GM18511 (cell line): ENCODE measurements around the gene PTPN1.
"Not testable (repeated sequence)": the region's sequence is repeated elsewhere in the genome, so short reads cannot be mapped to it uniquely, and the experiment has no call there.

Experiments used
- ATAC-seq: cut with Tn5 transposase; IDR thresholded peaks from one replicate; pipeline ENCODE4 v1.9.1; 2021; ENCODE audit warnings: mild to moderate bottlenecking, moderate library complexity; ENCODE audit not compliant: unreplicated experiment

The PTPN1 gene

GRCh38 chr20:50527068-50527605 lies 17.0 kb downstream of the PTPN1 start:
- ATAC-seq: no peak

DNA sequence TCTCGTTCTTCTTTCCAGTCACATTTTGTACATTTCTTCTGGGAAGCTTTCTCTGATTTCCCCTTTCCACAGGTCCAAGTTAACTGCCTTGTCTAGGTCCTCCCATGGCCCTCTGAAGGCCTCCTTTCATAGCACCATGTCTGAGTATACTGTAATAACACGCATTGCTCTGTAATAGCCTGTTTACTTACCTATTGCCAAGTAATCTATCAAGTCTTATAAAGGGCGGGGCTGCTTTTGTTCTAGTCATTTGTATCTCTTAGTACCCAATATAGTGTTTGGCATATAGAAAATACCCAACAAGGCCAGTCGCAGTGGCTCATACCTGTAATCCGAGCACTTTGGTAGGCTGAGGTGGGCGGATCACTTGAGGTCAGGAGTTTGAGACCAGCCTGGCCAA lies 17.9 kb downstream of the PTPN1 start:
- ATAC-seq: no peak

DNA sequence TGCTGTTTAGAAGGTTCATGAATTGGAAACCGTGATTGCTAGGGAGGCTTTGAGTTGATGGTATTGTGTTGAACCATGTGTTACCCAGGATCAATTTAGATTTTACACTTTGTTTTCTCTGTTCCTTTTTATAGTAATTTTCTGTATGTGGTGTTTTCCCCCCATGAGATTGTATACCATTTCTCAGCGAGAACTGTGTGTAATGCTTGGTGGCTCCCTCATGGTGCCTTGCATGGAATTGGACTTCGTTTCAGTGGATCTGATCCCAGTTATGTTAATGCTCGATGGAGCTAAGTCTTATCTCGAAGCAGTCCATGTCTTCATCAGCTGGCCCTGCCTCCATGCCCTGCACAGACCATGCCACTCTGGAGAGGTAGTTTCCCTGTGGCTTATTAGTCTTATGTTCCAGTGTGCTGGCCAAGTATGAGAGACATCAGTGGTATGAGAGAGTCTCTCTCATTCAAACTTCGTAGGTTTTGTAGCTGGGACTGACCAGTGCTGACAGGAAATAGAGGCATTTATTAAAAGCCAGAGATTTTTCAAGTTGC lies 18.7 kb downstream of the PTPN1 start:
- ATAC-seq: peak; percentile 67

GRCh38 chr20:50532221-50532620 lies 22.0 kb downstream of the PTPN1 start:
- no peak for ATAC-seq

DNA sequence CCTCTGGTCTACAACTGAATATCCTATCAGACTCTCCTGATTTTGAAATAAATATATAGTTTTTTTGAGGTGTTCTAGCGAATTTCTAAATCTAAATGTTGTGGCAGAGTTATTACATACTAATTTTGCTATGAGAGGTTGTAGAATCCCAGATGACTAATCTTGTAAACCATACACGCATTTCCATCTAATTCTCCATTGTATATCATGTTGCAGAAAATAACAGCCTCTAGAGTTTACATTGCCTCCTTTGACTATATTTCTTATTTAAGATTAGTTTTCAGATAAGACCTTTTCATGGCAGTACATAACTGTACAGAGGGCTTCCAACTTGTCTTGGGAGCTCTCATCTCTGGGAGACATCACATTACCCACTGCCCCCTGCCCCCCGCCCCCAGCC lies 22.9 kb downstream of the PTPN1 start:
- ATAC-seq: no peak

- ATAC-seq: no peak
Observed at GRCh38 chr20:50533464-50533863, 23.3 kb downstream of the PTPN1 start.

DNA sequence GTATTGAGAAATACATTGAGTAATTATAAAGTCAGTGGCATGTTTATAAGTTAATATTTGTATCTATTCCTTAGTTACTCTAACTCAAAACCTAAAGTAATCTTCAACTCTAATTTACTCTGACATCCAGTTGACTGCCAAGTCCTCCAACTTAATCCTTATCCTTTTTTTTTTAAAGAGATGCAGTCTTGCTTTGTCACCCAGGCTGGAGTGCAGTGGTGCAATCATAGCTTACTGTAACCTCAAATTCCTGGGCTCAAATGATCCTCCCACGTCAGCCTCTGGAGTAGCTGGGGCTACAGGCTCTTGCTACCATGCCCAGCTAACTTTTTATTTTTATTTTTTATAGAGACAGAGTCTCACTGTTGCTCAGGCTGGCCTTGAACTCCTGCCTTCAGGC lies 24.4 kb downstream of the PTPN1 start:
- ATAC-seq: no peak

DNA sequence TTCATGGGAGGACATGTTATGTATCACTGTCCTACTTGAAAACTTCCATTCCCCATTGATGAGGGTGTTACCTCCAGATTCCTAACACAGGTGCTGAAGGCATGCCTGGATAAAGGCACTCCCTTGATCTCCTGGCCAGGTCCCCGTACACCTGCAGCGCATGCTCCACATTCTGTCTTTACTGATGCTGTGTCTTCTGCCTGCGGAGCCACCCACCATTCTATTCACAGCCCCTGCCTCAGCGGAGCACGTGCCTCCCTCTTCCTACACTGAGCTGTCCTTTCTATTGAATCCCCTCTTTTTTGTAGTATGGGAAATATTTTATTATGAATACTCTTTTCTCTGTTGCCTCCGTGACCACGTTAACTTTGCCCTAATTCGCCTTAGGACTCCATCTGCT lies 25.0 kb downstream of the PTPN1 start:
- no peak for ATAC-seq

DNA sequence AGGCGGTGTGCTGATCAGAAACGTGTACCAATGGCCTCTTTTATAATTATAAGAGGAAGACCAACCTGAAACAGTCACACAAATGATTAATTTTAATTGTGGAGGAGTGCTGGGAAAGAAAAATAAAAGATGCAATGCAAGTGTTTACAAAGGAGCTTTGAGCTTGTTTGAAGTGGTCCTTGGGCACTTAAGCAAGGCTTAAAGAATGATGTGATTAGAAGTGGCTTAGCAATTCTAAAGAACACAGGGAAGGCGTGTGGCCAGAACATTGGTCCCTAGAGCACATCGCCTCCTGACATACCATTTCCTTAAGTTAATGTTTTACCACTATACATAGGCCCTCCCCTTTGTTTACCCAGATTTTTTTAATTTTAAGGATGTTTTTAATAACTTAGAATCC lies 26.1 kb downstream of the PTPN1 start:
- ATAC-seq: no peak

DNA sequence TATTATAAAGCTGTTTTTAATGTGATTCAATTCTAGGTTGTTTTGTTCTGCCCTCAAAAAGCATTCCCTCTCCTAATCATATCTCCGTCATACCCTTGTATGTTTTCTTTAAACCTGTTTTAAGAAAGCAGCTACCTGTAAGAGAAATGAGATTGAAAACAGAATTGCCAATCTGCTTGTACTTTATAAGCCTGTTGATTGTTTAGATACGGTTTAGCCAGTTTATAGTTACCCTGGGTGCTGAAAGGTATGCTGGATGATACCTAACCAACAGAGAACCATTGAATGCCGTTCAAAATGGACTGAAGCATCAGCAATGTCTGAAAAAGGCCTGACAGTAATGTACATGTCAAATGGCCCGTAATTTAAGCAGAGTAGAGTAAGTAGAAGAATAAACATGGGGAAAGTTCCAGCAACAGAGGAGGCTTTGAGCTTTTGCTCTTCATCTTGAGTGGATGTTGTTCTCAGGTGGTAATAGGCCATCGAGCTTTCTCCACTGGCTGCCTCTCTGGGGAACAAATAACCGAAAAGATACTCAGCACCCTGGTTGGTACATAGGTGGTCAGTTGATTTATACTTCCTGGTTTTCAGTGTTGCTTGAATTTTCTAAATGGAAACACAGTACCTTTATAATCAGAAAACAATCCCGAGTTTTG lies 27.5 kb downstream of the PTPN1 start:
- ATAC-seq: no peak

DNA sequence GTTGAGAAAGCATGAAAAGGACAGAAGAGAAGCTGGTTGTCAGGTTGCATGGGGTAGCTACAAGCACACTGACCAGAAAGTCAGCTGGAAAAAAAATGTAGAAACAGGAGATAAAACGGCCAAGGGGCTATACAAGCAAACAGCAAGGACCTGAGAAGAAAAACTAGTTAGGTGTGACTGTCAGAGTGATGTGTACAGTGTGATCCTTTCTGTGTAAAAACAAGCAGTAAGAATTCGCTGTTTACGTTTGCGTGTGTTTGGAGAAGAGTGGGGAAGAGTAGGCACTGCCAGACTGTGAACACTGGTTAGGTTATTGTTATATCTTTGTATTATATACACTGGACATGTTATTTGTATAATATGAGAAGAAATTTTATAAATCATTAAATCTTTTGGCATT lies 28.1 kb downstream of the PTPN1 start:
- ATAC-seq: no peak

- ATAC-seq: not testable (repeated sequence)
Observed at GRCh38 chr20:50539798-50540197, 29.6 kb downstream of the PTPN1 start.

GRCh38 chr20:50540620-50541605 lies 30.7 kb downstream of the PTPN1 start:
- ATAC-seq: no peak

DNA sequence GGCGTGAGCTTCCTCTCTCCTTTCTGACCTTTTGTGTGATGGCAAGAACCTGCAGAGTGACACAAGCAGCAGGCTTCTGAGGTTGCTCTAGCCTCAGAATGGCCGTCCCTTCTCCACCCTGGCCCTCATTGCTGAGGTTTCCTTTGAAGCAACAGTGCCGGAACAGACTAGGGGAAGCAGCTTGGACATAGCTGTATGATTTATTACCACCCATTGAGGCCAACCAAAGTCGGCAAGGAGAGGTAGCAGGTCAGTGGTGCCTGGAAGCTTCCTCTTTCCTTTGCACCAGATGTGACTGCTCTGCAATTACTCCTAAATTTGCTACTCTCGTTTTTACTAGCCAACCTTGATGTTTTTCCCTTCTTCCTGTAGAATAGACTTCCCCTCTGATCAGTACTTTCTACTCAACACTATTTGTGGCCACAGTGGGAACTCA lies 31.4 kb downstream of the PTPN1 start:
- ATAC-seq: peak; percentile 65

- no peak for ATAC-seq
Observed at GRCh38 chr20:50543326-50543725, 33.1 kb downstream of the PTPN1 start.

DNA sequence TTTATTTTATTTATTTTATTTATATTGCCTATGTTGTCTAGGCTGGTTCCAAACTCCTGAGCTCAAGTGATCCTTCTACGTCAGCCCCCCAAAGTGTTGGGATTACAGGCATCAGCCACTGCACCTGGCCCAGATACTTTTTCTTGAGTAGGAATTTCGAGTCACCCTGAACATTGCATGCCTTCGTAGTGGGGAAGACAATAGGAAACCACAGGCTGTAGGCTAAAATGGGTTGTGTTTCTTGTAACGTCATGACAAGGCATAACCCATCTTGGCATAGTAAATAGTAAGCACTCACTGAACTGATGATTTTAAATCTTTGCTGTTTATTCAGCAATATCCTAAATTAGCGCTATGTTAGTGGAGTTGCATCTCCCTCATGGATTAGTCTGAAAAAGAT lies 34.9 kb downstream of the PTPN1 start:
- no peak for ATAC-seq

DNA sequence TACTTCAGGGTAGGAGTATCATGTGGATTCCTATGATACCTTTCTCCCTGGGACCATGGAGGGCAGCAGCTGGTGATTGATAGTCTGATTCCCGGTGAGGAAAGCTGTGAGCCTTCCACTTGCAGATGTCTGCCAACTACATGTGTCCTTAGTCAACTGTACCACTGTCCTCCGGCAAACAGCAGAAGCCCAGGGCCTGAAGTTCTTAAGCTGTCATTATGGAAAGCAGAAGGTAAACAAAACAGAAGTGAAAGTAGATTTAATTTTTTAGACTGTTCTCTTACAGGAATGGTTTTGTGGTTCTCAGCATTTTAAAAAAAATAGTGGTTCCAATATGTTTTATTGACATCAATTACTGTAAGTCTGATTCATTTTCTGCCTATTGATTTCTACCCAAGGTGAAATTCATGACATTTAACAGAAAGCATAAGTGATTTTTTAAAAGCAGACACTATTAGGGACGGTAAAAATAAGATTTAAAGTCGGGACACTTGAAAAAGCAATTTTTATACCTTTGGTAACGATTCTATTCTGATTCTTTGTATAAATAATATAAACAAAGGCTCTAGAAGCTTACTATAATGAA lies 36.6 kb downstream of the PTPN1 start:
- ATAC-seq: peak; percentile 53

DNA sequence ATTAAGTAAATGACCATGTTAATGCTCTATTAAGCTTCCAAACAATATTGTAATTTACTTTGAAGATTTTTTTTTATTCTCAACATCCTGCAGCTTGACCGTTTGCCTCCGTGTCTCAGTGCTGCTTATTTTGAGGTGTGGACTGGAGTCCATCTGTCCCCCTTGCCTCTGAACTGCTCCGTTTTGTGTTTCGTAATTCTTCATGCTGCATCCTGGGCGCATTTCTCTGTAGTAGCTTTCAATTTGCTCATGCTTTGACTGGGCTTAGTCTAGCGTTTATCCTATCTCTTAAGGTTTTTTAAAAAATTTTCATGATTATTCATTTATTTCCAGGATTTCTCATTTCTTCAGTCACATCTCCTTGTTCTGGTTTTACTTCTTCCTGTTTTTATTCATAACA lies 37.8 kb downstream of the PTPN1 start:
- ATAC-seq: no peak

GRCh38 chr20:50548396-50548795 lies 38.2 kb downstream of the PTPN1 start:
- ATAC-seq: no peak

GRCh38 chr20:50550531-50550930 lies 40.3 kb downstream of the PTPN1 start:
- ATAC-seq: no peak

GRCh38 chr20:50551288-50551687 lies 41.1 kb downstream of the PTPN1 start:
- ATAC-seq: no peak
